Inflammatory macrophage treated with lipopolysaccharide for 1 hour (primary cell): Measurements from ENCODE around the gene CCDC92B.
"Not testable (repeated sequence)": the region's sequence is repeated elsewhere in the genome, so short reads cannot be mapped to it uniquely, and the experiment has no call there.

ENCODE experiments used
- DNase-seq, 2 donors: peaks; one replicate each; pipeline ENCODE4 v3.0.0-alpha.2; 2020 to 2022

Gene CCDC92B

GRCh38 chr17:2749058-2749783, at the start of gene CCDC92B:
TSS of gene CCDC92B (minus strand) at chr17:2749652. CDS start at chr17:2735145, 14,507 bp downstream.
- DNase-seq, result no peak

DNA sequence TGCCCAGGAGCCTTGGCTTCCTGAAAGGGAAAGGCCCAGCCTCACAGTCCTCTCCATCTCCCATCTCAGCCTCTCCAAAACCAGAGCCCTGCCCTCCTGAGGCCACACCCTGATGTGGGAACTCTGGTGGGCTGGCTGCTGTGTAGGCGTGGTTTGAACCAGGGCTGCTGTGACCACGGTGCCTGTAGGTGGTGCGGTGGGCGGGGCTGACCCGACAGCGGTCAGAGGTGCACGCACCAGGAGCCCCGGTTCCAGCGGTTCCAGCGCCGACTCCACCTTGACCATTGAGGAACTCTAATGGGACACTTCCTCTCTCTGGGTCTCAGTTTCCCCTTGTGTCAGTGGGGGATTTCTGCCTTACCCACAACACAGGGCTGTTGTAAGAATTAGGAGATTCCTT, 49.2 kb upstream of the CCDC92B start:
- DNase-seq, result no peak

- no peak for DNase-seq
These were observed 48.7 kb upstream of the CCDC92B start for GRCh38 chr17:2798188-2798587.

GRCh38 chr17:2797637-2798036, 48.2 kb upstream of the CCDC92B start:
- DNase-seq, result no peak

GRCh38 chr17:2797226-2797625, 47.8 kb upstream of the CCDC92B start:
- DNase-seq, result no peak

GRCh38 chr17:2796164-2797125, 47.0 kb upstream of the CCDC92B start, which contains the start of gene RAP1GAP2:
TSS of gene RAP1GAP2 (plus strand) at chr17:2796438. CDS start at chr17:2796528, 90 bp downstream.
- peak; percentile 90 to 93 for DNase-seq

GRCh38 chr17:2795441-2796163, 46.1 kb upstream of the CCDC92B start:
- DNase-seq, result no peak

- DNase-seq, result peak in 1 of 2 donors; percentile 34
These were observed 44.8 kb upstream of the CCDC92B start for GRCh38 chr17:2794111-2794803.

DNA sequence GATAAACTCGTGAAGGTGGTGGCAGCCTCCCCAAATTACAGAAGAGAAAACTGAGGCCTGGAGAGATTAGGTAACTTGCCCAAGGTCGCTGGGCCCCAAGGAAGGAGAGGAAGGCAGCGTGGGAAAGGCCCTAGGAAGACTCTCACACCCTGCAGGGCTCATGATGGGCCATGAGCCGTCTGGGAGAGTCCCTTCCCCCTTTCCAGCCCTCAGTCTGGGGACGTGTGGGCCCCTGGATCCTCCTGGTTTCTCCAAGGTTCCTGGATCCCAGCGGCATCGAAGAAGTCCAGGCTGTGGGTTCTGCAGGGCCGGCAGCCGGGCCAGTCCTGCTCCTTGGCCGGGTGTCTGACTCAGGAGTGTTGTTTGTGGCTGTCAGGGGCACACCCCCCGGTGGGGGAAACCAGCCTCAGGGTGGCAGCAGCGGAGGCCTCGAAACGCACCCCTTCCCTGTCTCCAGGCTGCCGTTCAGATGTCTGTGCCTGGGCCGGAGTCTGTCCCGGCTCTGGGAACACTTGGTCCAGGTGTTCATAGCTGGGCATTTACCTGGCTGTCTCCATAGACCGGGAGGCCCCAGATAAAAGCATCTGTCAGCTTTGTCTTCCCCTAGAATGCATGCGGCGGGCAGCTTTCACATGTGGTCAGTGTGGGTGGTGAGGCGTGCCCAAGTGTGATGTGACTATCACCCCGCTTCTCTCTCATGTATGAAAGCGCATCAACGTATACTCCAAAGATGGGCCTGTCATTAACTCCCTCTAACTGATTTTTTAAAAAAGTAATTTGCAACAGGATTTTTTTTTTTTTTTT, 43.1 kb upstream of the CCDC92B start:
- DNase-seq, result peak in 1 of 2 donors; percentile 73

DNA sequence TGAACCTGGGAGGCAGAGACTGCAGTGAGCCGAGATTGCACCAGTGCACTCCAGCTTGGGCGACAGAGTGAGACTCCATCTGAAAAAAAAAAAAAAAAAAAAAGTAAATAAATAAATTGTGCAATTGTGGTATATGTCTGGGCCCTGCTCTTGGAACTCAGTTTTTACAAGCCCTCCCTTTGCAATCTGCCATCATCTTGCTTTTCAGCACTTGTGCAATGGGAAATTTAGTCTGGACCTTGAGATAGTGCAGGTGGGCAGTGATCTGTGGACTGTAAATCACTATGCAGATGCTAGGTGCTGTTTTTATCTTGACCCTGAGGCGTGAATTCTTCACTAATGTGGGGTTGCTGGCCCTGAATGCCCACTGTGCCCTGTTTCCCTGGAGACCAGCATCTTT, 40.2 kb upstream of the CCDC92B start:
- DNase-seq, result no peak

DNA sequence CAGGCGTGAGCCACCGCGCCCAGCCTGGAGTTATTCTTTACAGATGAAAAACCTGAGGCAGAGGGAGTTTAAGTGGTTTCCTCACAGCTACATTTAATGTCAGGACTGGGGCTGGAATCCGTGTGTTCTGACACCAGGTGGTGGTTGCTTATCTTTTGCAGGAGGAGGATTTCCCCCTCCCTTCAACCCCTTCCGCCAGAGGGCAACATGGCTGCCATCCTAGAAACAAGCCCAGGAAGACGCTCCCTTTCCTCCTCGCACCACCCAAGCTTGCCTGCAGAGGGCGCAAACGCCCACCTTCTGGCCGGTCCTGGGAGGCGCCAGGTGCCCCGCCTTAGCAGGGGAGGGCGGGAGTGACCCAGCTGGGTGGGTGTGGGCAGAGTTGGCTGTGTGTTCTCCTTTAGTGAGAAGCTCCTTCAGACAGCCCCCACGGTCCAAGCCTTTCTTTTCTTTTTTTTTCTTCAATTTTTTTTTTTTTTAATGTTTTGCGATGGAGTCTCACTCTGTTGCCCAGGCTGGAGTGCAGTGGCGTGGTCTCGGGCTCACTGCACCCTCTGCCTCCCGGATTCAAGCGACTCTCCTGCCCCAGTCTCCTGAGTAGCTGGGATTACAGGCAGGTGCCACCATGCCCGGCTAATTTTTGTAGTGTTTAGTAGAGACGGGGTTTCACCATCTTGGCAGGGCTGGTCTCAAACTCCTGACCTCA, 36.9 kb upstream of the CCDC92B start:
- peak; percentile 87 to 99 for DNase-seq

DNA sequence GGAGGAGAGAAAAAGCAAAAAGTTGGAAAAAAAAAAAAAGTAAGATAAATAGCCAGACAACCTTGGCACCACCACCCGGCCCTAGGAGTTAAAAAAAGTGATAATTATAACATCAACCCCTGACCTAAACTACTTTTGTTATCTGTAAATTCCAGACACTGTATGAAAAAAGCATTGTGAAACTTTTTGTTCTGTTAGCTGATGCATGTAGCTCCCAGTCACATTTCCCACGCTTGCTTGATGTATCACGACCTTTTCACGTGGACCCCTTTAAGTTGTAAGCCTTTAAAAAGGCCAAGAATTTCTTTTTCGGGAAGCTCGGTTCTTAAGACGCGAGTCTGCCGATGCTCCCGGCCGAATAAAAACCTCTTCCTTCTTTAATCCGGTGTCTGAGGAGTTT, 35.9 kb upstream of the CCDC92B start:
- DNase-seq, result not testable (repeated sequence)

- DNase-seq, result no peak
These were observed 35.4 kb upstream of the CCDC92B start for GRCh38 chr17:2784864-2785263.

- DNase-seq, result no peak
These were observed 34.0 kb upstream of the CCDC92B start for GRCh38 chr17:2783310-2784030.

DNA sequence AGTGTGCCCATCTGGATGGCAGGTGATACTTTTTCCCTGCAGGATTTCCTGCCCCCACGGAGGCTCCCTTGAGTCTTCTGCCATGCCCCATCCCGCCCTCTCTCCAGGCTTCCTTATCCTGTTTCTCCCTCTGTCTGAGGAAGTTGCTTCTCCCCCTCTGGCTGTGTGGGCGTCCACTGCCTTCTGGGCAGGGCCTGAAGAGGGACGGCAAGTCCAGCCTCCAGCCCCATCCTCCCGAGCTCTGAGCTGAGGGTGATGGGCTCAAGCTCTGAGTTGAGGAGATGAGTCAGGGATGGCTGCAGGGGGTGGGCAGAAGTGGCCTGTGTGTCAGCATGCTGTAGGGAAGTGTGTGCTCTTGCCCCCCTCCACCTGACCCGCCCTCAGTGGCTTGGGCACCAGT, 32.6 kb upstream of the CCDC92B start:
- peak; percentile 74 to 81 for DNase-seq

DNA sequence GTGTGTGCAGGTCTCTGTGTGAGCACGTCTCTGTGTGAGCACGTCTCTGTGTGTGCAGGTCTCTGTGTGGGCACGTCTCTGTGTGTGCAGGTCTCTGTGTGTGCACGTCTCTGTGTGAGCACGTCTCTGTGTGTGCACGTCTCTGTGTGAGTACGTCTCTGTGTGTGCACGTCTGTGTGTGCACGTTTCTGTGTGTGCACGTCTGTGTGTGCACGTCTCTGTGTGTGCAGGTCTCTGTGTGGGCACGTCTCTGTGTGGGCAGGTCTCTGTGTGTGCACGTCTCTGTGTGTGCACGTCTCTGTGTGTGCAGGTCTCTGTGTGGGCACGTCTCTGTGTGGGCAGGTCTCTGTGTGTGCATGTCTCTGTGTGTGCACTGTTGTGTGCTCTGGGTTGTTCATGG, 32.1 kb upstream of the CCDC92B start:
- DNase-seq, result not testable (repeated sequence)

- no peak for DNase-seq
These were observed 31.5 kb upstream of the CCDC92B start for GRCh38 chr17:2780931-2781454.

- no peak for DNase-seq
These were observed 30.8 kb upstream of the CCDC92B start for GRCh38 chr17:2780256-2780655.

GRCh38 chr17:2779545-2779944, 30.1 kb upstream of the CCDC92B start:
- no peak for DNase-seq

- no peak for DNase-seq
These were observed 29.0 kb upstream of the CCDC92B start for GRCh38 chr17:2778489-2778888.
